ENCODE measurements around the gene NUTM1. TPM values are rescaled to one million over a fixed set of nuclear protein-coding genes. Genes with fewer than 3 reads are reported as not detected.
"Not testable (repeated sequence)": the region's sequence is repeated elsewhere in the genome, so short reads cannot be mapped to it uniquely, and the experiment has no call there.

The NUTM1 gene
- polyA plus RNA-seq, 1 of the 3 experiments (the other 2 are of a cell fraction): not detected

DNA sequence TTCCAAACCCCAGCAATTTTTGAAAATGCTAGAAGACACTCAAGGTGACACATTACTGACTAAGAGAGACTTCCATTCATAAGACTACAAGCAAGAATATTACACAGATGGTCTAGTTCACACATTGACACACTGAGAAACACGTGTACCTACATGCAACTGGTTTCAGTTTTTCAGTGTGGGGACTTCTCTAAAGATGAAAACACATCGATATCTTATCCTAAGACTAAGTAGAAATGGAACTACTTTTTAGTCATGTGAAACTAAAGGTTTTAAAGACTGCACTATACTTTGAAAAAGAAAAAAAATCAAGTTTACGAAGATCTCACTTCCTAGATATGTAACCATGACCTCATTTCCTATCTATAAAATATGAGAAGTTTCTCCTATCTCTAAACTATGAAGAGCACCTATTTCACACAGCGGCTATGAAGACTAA, 60.1 kb downstream of the NUTM1 start:
- H3K4me1 ChIP-seq (ENCODE audit: control insufficient read depth in 1 of 2, insufficient read depth in 2 of 2, low read depth in 1 of 2, low read length in 1 of 2); H3F3A ChIP-seq (replicated peaks; ENCODE audit: insufficient read depth); CTCF ChIA-PET; H3K36me3 ChIP-seq (replicated peaks in 1 of 2; ENCODE audit: control insufficient read depth in 1 of 2, insufficient read depth in 2 of 2, low read length in 1 of 2); DNase-seq; POLR2A ChIA-PET; H4K20me1 ChIP-seq (ENCODE audit: insufficient read depth); H3K4me3 ChIP-seq (ENCODE audit: low read depth in 2 of 2, low read length in 1 of 2); H3K9me3 ChIP-seq; H3K79me2 ChIP-seq (ENCODE audit: insufficient read depth); H3K27ac ChIP-seq (ENCODE audit: low read depth in 2 of 2, low read length in 1 of 2); H3K27me3 ChIP-seq (ENCODE audit: insufficient read depth); H3K9me2 ChIP-seq; H3K4me2 ChIP-seq; H3K9ac ChIP-seq; H2AFZ ChIP-seq (ENCODE audit: low read depth): not testable (repeated sequence)
- 90% methylated on average over 1 of the region's 4 CpGs for WGBS (ENCODE audit: low lambda C conversion rate)

DNA sequence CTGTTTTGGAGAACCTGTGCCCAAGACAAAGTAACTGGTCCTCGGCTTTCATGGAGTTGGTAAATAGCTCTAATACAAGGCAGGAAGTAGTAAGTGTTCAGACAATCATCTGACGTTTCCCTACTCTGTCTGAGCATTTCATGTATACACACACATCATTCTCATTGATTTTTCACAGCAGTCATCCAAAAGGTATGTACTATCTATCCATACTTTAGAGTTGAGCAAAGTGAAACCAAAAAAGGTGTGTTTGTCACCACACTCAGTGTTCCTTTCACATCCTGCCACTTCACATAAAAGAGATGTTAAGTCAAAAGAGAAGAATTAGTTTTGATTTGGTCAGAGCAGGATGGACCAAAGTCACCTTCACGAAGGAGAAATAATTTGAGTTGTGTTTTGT, 60.8 kb downstream of the NUTM1 start:
- POLR2A ChIA-PET; H3K9ac ChIP-seq; H3K36me3 ChIP-seq (replicated peaks in 1 of 2; ENCODE audit: control insufficient read depth in 1 of 2, insufficient read depth in 2 of 2, low read length in 1 of 2); H3K4me2 ChIP-seq; H3K27me3 ChIP-seq (ENCODE audit: insufficient read depth); DNase-seq; CTCF ChIA-PET; H3K9me3 ChIP-seq; H3K4me1 ChIP-seq (ENCODE audit: control insufficient read depth in 1 of 2, insufficient read depth in 2 of 2, low read depth in 1 of 2, low read length in 1 of 2); H3F3A ChIP-seq (replicated peaks; ENCODE audit: insufficient read depth); H3K79me2 ChIP-seq (ENCODE audit: insufficient read depth); H3K9me2 ChIP-seq; H2AFZ ChIP-seq (ENCODE audit: low read depth); H4K20me1 ChIP-seq (ENCODE audit: insufficient read depth); H3K4me3 ChIP-seq (ENCODE audit: low read depth in 2 of 2, low read length in 1 of 2); H3K27ac ChIP-seq (ENCODE audit: low read depth in 2 of 2, low read length in 1 of 2): not testable (repeated sequence)
- no CpG with 5 or more reads among the region's 3 CpGs for WGBS (ENCODE audit: low lambda C conversion rate)

Small RNA genes within 50 kb of the gene (small RNA-seq; reads per million reads assigned to genes)
- gene MIR1233-1 (0 reads per million in 7 experiments), gene RF00019 (0 reads per million in 7 experiments)

Other genes with a start within 250 kb of the NUTM1 start
- gene EMC7, start 241.5 kb upstream of the NUTM1 start, polyA plus RNA-seq (2012; rRNA removed): 92.3 and 105 TPM in 2 replicates
- 0.77 and 1.3 TPM in 2 replicates for gene PGBD4, start 241.2 kb upstream of the NUTM1 start, polyA plus RNA-seq (2012; rRNA removed)
- 13.8 and 20.3 TPM in 2 replicates for gene KATNBL1, start 133.2 kb upstream of the NUTM1 start, polyA plus RNA-seq (2012; rRNA removed)
- gene EMC4, start 118.3 kb upstream of the NUTM1 start, polyA plus RNA-seq (2012; rRNA removed): 159 and 224 TPM in 2 replicates
- 7.7 and 8.0 TPM in 2 replicates for gene SLC12A6, start 5.5 kb upstream of the NUTM1 start, polyA plus RNA-seq (2012; rRNA removed)
- gene NOP10, start 179 bp upstream of the NUTM1 start, polyA plus RNA-seq (2012; rRNA removed): 440 and 583 TPM in 2 replicates
- 78.6 and 88.4 TPM in 2 replicates for gene LPCAT4, start 23.9 kb downstream of the NUTM1 start, polyA plus RNA-seq (2012; rRNA removed)
- 33.9 and 50.0 TPM in 2 replicates for gene GOLGA8A, start 94.5 kb downstream of the NUTM1 start, polyA plus RNA-seq (2012; rRNA removed)
- 96.6 and 154 TPM in 2 replicates for gene GOLGA8B, start 240.3 kb downstream of the NUTM1 start, polyA plus RNA-seq (2012; rRNA removed)

Data from SK-N-SH (cell line).